Measurements from ENCODE around the gene NRXN3.

NRXN3 gene

DNA sequence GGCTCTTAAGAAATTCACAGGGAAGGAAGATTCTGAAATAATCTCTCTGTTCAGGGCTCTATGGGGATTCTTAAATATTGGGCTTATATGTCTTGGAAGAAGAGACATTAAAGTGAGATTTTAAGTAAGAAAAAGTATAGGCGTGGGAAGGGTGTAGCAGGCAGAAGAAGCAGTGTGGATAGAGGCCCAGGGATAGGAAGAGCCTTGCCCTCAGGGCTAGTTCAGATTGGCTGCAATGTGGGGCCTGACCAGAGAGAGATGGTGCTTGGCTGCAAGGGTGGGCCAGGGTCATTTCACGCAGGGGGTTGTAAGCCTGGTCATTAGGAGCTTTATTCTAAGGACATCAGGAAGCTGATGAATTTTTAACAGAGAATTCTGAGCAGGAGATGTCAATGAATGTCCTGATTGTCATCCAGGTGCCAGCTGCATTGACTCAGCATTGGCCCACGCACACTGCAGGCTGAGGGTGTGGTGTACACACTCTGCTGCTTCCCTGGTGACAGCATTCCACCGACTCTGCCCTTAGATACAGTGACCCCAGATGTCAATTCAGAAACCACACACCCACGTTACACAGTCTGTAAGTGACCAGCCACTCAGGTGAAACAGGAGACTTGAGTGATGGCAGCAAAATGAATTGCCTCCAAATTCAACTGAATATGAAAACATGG is 582.5 kb downstream of the NRXN3 start:
- DNase-seq, result no peak

DNA sequence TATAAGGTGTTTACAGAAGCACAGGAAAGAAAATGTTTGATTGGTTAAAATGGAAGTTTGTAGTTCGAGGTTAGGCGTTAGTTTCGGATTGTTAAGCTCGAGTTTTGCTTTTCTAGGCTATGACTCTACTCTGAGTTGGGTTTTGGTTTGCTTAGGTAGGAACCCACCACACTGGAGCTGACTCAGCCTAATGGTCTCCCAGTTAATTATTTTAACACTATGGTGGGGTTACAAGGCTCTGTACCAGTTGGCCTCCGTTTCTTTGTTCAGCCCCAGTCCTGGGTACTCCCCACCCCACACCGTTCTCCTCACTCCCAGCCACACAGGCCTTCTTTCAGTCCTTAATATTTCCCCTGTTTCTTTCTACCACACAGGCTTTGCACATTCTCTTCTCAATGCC is 583.9 kb downstream of the NRXN3 start:
- no peak for DNase-seq

DNA sequence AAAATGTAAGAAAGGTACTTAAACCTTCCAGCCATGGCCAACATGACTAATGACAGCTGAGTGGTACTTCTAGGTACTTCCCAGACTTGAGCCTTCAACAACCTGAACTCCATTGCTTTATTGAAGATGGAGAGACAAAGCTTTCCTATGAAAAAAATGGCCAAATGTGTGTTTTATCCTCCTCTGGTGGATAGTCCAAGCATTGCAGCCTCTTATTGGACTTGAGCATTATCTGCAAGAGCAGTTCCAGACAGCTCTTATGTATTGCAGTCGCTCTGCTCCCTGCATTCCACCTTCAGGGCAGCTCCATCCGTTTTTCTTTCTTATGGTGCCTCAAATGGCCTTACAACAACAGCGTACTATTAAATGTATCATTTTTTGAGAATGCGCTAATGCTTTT is 588.2 kb downstream of the NRXN3 start:
- no peak for DNase-seq

DNA sequence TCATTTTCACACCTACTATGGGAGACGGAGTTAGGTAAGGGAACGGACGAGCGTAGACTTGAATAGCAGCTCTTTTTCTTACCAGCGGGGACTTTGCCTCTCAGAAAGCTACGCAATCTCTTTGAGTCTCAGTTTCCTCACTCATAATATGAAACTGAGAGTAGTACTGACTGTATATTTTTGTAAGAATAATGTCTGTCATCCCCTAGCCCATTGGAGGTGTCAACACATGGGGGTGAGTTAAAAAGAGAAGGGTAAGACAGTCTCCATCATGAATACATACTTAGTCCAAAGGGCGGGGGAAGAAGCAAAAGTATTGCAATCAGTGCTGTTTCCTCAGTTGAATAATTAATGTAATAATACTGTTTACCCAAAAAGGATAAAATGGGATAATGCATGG is 592.2 kb downstream of the NRXN3 start:
- DNase-seq, result no peak

DNA sequence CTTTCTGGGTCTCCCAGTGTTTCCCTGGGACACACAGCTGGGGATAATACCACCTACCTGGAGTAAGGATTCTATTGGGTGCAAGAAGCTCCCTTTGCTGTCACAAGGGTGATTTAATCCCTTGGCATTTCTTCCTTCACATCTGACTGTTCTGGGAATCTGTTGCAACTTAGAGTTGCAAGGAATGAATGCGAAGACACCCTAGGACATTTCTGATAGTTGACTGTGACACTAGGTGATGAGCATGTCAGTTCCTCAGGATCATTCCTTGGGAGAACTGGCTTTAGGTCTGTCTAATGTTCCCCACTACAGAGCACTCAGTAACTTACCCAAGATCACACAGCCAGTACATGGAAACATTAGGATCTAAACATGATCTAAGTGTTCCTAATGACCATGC is 593.6 kb downstream of the NRXN3 start:
- DNase-seq, result no peak

DNA sequence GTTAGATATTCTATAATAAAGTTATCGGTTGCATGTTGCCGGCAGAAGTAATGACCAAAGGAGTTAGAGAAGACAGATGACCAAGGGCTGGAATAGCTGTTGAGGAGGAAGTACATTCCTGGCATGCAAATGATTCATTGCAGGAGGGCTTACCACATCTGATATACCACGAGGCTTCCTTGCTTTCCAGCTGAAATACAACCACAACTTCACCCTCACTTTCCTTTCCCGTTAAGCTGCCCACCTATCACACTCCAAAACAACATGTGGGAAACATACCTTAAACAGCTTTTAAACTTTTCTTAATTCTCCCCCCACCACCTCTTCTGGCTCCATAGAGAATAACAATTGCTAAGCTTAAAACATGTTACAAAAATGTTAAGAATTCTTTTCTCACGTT is 594.1 kb downstream of the NRXN3 start:
- DNase-seq, result no peak

DNA sequence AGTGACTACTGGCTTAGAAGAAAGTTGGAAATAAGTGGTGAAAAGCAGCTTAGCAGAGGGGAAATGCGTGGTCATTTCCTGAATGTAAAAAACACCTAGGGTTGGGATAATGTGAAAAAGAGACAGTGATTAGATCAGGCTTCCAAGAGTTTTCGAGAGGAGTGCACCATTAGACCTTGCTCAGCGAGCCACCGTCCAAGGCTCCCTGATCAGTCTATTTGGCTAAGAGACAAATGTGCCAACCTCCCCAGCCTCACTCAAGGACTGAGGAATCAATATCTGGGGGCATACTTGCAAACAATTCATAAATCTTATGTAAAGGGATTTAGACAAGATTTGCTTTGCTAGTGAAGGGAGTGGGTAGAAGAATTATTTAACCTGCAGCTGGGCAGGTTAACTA is 594.5 kb downstream of the NRXN3 start:
- no peak for DNase-seq

DNA sequence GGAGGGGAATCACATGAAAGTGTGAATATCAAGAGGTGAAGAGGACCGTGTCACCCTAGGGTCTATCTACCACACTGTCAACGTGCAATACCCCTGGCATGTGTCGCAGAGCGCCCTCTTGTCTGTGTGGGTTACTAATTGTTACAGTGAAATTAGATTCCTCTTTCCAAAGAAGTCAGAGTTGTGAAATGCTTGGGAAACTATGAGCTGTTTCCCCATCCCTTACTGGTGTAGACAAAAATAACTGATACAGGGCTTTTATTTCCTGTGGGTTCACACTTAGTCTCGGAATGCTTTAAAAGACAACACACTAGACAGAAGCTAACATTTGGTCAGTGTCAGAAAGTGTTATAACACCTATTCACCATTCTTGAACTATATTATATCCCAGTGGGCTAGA is 597.3 kb downstream of the NRXN3 start:
- no peak for DNase-seq

DNA sequence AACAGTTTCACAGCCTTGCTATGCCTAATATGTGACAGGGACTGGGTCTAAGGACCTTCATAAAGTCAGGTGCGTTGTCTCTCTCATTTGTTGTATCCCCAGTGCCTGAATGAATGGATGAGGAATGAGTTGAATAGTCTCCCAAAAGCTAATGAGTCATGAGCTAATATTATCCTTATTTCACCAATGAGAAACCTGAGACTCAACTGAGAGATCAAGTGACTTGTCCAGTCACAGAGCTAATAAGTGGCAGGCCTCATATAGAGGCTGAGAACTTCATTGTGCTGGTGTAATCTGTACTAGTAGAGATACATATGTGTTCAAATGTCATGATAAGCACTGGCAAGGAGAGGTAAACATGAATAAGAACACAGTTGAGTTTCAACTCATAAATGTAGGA is 612.4 kb downstream of the NRXN3 start:
- DNase-seq, result no peak

DNA sequence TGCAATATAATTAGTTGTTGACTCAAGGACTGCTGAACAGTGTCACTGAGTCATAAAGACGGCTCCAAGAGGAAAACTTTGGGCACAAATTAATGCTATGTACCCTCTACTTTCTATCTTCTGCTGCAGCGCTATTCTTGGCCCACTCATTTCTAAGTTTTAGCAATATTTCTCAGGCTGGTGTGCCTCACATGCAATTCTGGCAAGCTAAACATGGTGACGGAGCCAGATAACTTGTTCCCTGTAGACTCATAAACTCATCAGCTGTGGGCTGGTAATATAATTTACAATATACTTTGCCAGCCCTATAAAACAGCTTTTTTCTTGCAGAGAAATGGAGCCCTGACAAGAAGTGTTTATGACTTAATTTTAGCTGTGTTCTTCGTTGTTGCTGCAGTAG is 615.1 kb downstream of the NRXN3 start:
- no peak for DNase-seq

DNA sequence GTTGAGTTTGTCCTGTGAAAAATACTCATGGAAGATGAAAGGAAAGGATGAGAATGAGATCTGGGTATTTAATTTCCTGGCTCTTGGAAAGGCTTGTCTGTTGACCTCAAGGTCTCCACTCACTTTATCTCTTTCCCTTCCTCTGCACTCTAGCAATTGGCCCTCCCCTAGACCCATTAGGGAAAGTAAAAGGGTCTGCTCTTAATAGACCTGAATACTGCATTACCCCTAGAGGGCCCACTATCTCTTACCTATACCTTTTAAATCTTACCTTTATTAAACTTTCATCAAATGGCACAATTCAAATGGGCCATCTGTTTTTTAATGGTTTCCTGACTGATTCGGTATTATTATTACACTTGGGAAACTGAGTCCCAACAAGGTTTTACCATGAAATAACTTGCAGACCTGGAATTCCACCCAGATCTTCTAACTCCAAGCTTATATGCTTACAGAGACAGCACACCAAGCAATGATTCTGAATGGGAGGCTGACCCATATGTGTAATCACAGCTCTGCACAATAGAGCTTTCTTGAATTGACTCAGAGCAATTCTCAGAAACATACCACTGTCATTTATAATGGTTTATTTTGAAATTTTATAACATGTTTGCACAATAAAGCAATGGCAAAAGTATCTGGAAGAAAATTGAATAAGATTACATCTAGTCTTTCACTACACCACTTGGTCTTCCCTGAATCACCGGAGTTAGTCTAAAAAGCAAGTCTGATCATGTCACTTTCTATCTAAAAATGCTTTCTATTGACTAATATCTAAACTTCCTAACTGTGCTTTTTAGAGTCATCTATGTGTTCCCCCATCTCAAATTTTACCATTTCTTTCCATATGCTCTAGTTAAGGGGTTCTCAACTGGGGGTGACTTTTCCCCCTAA is 618.5 kb downstream of the NRXN3 start:
- no peak for DNase-seq

DNA sequence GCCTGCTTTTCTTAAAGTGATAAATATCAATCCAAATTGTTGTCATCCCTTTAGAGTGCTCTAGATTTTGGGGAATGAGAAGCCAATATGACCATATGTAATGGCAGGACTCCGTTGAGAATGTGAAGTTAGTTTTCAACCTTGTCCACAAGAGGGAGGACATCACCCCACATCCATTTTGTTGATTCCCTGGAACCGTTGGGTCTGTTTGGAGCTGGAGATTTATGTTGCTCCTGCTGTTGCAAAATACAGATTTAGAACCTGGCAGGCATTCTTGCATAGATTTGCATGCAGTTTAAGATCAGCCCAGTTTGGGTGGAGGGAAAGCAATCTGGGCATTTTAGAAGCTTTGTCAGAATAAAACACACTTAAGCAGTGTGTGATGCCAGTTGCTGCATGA is 620.1 kb downstream of the NRXN3 start:
- no peak for DNase-seq

DNA sequence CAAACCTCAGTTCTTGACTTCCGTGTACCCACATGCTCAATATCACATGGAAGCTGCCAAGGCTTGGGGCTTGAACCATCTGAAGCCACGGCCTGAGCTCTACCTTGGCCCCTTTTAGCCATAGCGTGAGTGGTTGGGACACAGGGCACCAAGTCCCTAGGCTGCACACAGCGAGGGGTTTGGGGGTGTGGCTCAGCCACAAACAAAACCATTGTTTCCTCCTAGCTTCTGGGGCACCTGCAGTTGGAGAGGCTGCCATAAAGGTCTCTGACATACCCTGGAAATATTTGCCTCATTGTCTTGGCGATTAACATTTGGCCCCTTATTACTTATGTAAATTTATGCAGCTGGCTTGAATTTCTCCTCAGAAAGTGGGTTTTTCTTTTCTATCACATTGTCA is 628.6 kb downstream of the NRXN3 start:
- DNase-seq, result no peak

DNA sequence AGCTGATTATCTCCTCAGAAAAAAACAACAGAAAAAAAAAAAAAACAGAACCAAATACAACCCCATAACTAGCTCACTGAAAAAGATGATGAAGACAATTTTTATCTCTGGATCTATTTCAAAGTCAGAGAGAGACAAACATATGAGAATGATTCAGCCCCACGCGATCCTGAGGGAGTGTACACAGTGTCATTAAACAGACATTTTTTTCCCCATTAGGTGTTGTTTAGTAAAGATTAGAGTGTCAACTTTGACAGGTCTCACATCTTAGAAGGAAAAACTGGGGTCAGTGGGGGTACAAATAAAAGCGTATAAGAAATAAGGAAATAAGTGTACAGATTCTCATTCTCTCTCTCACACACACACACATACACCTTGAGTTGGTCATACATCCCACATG is 635.4 kb downstream of the NRXN3 start:
- no peak for DNase-seq

DNA sequence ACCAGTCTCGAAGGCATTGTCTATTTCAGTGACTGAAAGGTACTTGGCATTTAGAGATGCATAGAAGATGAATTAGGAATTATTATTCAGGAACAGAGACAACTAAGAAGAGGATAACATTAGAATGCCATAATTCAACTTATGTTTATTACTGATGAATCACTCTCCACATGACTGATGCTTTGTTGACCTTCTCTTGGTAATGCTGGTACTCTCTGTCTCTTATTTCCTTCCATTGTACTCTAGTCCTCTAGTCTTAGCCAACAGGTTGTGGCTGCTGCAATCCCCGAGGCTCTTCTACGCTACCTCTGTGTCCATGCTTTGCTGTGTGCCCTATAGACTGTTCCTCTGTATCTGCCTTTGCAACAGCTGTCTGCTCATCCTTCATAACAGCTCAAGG is 652.9 kb downstream of the NRXN3 start:
- no peak for DNase-seq

DNA sequence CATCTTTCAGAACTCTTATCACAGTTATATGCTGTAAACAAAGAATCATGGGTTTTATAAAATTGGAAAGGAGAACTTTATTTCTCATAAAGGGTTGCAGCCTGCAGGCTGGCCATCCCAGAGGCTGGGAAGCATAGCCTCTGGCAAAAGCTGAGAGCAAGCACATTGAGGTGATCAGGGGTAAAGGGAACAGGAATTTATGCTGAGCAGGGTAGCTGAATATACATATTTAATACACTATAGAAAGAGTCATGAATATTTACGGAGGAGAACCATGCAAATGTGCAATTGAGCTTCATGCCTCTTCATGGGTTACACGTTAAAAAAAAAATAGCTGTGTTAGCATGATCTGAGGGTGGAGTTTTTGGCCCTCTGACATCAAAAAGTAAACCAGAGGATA is 653.3 kb downstream of the NRXN3 start:
- DNase-seq, result no peak

DNA sequence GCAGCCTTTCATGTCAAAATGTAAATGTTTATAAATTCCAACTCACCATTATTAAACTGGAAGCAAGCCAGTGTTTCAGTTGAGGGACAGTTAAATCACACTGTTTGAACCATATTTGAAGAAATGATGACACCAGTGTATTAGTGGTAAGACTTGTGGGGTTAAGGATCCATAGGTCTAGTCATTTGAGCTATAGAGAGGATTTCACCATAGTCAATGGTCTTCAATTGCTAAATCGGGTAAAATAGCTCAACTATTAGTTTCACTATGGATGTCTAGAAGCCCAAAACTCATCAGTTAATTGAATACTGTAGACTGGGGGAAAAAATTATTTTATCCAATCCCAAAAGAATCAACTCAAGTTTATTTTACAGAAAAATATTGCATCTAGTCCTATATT is 659.1 kb downstream of the NRXN3 start:
- DNase-seq, result no peak

DNA sequence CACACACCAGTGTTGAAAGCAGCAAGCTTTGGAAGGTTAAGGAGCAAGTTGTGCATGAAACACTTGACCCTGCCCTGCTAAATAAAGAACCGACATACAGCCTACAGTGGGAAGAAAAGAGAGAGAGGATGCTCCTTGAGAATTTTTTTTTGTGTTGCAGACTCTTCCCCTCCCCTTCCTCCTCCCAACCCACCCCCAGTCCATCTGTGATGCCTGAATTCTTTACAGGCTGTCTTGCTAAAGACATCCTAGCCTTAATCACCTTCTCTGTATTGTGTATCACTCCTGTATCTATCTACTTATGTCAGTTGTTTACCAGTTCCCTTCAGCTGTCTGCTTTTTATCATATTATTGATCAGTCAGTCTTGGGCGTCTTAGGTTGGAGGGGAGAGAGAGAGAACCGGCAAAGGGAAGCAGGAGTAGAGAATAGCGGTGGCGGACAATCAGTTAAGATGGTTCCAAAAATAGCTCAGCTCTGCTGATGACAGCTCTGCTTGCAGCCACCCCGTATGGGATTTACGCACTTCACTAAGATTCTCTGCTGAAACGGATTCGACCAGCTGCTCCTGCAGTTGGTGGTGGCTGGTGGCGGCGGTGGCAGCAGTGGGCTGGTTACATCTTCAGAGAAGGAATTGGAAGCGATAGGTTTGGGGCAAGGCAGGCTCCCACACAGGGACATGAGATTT is 664.7 kb downstream of the NRXN3 start:
- DNase-seq, result no peak

DNA sequence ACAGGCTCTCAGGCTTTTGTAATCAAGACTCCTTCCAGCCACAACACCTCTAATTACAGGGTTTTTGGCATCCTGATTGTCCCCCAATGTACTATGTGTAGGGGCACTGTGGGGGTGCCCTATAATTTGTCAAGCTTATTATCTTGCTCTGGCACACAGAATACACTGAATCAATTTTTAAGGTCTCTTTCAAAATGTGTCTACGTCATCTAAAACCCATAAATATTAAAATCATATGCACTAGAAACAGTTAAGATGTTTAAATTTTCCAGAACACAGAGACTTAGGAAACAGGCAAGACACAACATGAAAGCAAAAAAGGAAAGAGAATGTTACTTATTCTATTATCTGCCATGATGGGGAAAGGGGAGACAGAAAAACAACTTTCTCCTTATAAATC is 665.7 kb downstream of the NRXN3 start:
- DNase-seq, result no peak

DNA sequence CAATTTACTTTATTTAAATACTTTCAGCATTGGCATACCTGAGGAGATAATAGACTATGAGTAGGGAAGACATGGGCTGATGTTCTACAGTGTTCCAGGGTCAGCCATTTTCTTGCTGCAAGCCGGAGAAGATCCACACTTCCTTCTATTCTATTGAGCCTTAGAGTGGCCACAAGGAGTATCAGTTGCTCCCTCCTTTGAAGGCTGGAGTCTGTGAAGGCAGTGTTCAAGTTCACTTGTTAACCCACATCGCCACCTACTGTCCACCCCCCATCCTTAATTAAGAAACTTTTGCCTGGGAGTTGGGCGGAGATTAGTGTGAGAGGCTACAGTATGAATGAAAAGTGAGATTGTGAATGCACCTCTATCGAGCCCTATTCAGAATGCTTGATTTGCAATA is 666.6 kb downstream of the NRXN3 start:
- DNase-seq, result no peak

DNA sequence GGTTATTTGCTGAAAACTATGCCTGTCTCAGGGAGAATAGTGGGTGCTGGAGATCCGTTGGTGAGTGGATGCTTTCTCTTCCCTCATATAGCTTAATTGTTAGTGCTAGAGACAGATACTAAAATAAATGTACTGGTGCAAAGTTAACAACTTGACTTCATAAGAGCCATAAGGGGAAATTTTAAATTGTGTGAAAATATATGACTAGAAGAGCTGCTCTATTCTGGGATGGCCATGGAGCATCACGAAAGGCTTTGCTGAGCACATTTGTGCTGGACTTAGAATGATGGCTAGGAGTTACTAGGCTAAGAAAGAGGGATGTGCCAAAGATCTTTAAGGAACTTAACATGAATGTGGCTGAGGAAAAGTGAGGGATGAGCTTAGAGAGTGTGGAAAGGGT is 668.8 kb downstream of the NRXN3 start:
- DNase-seq, result no peak

DNA sequence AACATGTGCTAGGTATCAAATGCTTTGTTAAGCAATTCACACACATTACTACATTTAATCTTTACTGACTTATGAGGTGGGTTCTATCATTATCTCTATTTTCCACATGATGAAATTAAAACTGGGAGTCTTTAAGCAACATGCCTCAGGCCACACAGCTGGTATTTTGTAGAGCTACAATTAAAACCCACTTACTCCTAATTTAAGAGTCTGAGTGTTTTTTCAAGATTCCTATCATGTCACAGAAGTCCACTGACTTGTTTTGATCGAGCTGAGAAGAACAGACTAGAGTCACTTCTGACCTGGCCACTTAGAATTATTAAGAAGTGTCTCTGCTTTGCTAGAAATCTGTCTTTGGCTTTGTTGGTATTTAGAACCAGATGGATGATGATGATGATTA is 670.7 kb downstream of the NRXN3 start:
- DNase-seq, result no peak

DNA sequence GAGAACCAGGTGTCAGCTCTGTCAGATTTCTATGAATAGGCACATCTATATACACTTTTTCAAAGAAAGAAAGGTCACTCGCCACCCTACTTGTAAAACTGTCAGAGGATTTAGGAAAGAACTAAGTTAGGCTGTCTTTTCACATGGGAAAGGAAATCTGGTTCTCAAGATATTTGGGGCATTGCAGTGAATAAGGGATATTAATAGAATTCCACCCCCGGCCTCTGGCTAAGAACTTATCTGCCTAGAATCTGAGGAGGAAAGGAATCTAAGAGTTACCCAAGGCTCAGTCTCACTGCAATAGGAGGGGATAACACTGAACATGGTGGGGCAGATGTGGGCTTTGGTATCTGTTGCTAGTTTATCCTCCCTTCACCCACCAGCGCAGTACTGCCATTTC is 677.6 kb downstream of the NRXN3 start:
- no peak for DNase-seq

DNA sequence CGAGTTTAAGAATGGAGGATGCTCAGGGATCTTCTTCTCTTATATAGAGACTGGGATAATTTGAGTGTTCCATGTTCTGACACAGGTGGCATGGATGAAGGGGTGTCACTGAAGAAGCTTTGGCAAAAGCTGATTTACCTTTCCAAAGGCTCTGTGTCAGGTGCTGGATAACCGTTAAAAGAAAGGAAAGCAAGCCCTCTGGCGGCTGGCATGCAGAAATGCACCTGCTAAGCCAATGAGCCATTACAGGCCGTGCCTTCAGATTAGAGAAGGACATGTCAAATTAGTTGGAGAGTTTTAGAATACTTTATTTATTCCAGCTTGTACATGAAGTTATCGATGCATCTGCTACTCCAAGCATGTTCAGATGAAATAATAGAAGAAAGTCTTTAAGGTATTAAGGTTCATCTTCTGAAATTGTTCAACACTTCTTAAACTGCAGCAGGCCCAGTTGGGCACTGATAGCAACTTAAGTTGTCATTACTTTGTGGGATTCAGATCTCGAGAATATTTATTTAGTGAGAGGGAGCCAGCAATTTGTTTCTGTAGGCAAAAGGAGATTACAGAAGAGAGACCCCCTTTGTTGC is 678.2 kb downstream of the NRXN3 start:
- DNase-seq, result no peak
